SU-DHL-6 (cell line): ENCODE data around the gene PI4KA.
"Not testable (repeated sequence)": the region's sequence is repeated elsewhere in the genome, so short reads cannot be mapped to it uniquely, and the experiment has no call there.

Source experiments
- H2AFZ ChIP-seq: fragments of 200-600 bp; sonication (generic); 2 replicates; pipeline ENCODE4 v1.6.1; 2014; ENCODE audit warnings: low read depth, mild to moderate bottlenecking, moderate library complexity, mixed read lengths, antibody characterized with exemption, low read length; ENCODE audit not compliant: severe bottlenecking
- H3F3A ChIP-seq: fragments of 200-600 bp; shearing (Covaris generic); 2 replicates; pipeline ENCODE4 v1.6.0; 2016; ENCODE audit warnings: antibody characterized with exemption, mild to moderate bottlenecking; ENCODE audit not compliant: insufficient read depth
- H3K27ac ChIP-seq: fragments of 200-600 bp; sonication (generic); 2 replicates; pipeline ENCODE4 v1.5.1; 2016; ENCODE audit warnings: low read depth, mild to moderate bottlenecking, low read length, moderate library complexity, mixed read lengths
- H3K27me3 ChIP-seq: fragments of 200-600 bp; sonication (generic), shearing (Covaris generic); 2 replicates; pipeline ENCODE4 v1.6.0; 2014; ENCODE audit warnings: mild to moderate bottlenecking, low read length
- H3K36me3 ChIP-seq: fragments of 200-600 bp; sonication (generic); 2 replicates; pipeline ENCODE4 v1.6.1; 2014; ENCODE audit warnings: mild to moderate bottlenecking, low read length, mixed read lengths
- H3K4me2 ChIP-seq: fragments of 300-600, 200-600 bp; shearing (Covaris generic), sonication (generic); 2 replicates; pipeline ENCODE4 v1.6.0; 2014; ENCODE audit warnings: low read length, low read depth, mild to moderate bottlenecking; ENCODE audit not compliant: poor library complexity, severe bottlenecking
- H3K4me3 ChIP-seq: fragments of 200-600 bp; sonication (generic); 2 replicates; pipeline ENCODE4 v1.5.1; 2014; ENCODE audit warnings: antibody characterized with exemption, low read length, mild to moderate bottlenecking, mixed read lengths; ENCODE audit not compliant: insufficient read depth, poor library complexity, severe bottlenecking
- H3K79me2 ChIP-seq: fragments of 200-600 bp; sonication (generic); 2 replicates; pipeline ENCODE4 v1.6.1; 2014; ENCODE audit warnings: mild to moderate bottlenecking, low read length, moderate library complexity; ENCODE audit not compliant: insufficient read depth
- H3K9ac ChIP-seq: fragments of 200-600 bp; sonication (generic); 2 replicates; pipeline ENCODE4 v1.7.0; 2014; ENCODE audit warnings: mild to moderate bottlenecking, low read length
- H3K9me2 ChIP-seq: fragments of 200-600 bp; sonication (generic); replicated peaks from 2 replicates; pipeline ENCODE4 v1.6.1; 2014; ENCODE audit warnings: low read length; ENCODE audit not compliant: insufficient read depth
- H3K9me3 ChIP-seq: fragments of 200-600 bp; sonication (generic); 2 replicates; pipeline ENCODE4 v1.6.1; 2014; ENCODE audit warnings: low read length, mixed read lengths; ENCODE audit not compliant: insufficient read depth
- H4K20me1 ChIP-seq: fragments of 200-600 bp; sonication (generic); 2 replicates; pipeline ENCODE4 v1.6.1; 2014; ENCODE audit warnings: low read depth, mild to moderate bottlenecking, antibody characterized with exemption, low read length, moderate library complexity, mixed read lengths
- CTCF ChIP-seq: fragments of 200-600 bp; sonication (generic); IDR thresholded peaks from one replicate; pipeline ENCODE4 v1.5.1; 2017; ENCODE audit warnings: antibody characterized with exemption, mild to moderate bottlenecking, low read length, moderate library complexity; ENCODE audit not compliant: insufficient read depth, poor library complexity, severe bottlenecking
- EZH2phosphoT487 ChIP-seq: fragments of 200-600 bp; sonication (generic), shearing (Covaris generic); conservative IDR thresholded peaks from 2 replicates; pipeline ENCODE4 v1.6.1; 2018; ENCODE audit warnings: mild to moderate bottlenecking, antibody characterized with exemption, low read length, moderate library complexity, mixed read lengths

The PI4KA gene

GRCh38 chr22:20671409-20672081 lies 187.1 kb downstream of the PI4KA start:
- no peaks in the 10 kb centered on the region for H4K20me1 ChIP-seq
- no peaks in the 10 kb centered on the region for H3K36me3 ChIP-seq
- no peaks in the 10 kb centered on the region for H3K27me3 ChIP-seq
- H3K27ac ChIP-seq = no peak overlapping the region
- no peak overlapping the region for H3K9ac ChIP-seq
- no peak overlapping the region for H3K4me3 ChIP-seq
- H3K79me2 ChIP-seq = no peaks in the 10 kb centered on the region
- no peaks in the 10 kb centered on the region for H3K9me3 ChIP-seq
- no peaks in the 10 kb centered on the region for H3K9me2 ChIP-seq
- H2AFZ ChIP-seq = no peak overlapping the region
- TF ChIP-seq CTCF (no peak), EZH2phosphoT487 (no peak)
- no peaks in the 10 kb centered on the region for H3F3A ChIP-seq
- H3K4me2 ChIP-seq = no peak overlapping the region

GRCh38 chr22:20670457-20671261 lies 188.0 kb downstream of the PI4KA start:
- not testable (repeated sequence) for H3K9ac ChIP-seq, H3K27ac ChIP-seq, H3K4me2 ChIP-seq, H3K27me3 ChIP-seq, H3K4me3 ChIP-seq, H3F3A ChIP-seq, H4K20me1 ChIP-seq, H3K9me3 ChIP-seq, H3K9me2 ChIP-seq, H3K79me2 ChIP-seq, H3K36me3 ChIP-seq, H2AFZ ChIP-seq

- not testable (repeated sequence) for H3K27ac ChIP-seq, H3F3A ChIP-seq, H3K4me2 ChIP-seq, H3K79me2 ChIP-seq, H3K4me3 ChIP-seq, H3K9ac ChIP-seq, H4K20me1 ChIP-seq, H2AFZ ChIP-seq, H3K27me3 ChIP-seq, H3K36me3 ChIP-seq, H3K9me3 ChIP-seq, H3K9me2 ChIP-seq
Measured at GRCh38 chr22:20669884-20670283, 188.7 kb downstream of the PI4KA start.

GRCh38 chr22:20669471-20669870 lies 189.1 kb downstream of the PI4KA start:
- H3K79me2 ChIP-seq, H3K9ac ChIP-seq, H3K27me3 ChIP-seq, H3F3A ChIP-seq, H3K4me2 ChIP-seq, H3K27ac ChIP-seq, H4K20me1 ChIP-seq, H3K4me3 ChIP-seq, H3K9me3 ChIP-seq, H2AFZ ChIP-seq, H3K9me2 ChIP-seq, H3K36me3 ChIP-seq: not testable (repeated sequence)

GRCh38 chr22:20668769-20669168 lies 189.8 kb downstream of the PI4KA start:
- not testable (repeated sequence) for H3K36me3 ChIP-seq, H3K9me3 ChIP-seq, H3K4me2 ChIP-seq, H3K9me2 ChIP-seq, H3K4me3 ChIP-seq, H4K20me1 ChIP-seq, H2AFZ ChIP-seq, H3F3A ChIP-seq, H3K9ac ChIP-seq, H3K27ac ChIP-seq, H3K27me3 ChIP-seq, H3K79me2 ChIP-seq

GRCh38 chr22:20668226-20668625 lies 190.4 kb downstream of the PI4KA start:
- not testable (repeated sequence) for H3K4me2 ChIP-seq, H3K9me3 ChIP-seq, H2AFZ ChIP-seq, H4K20me1 ChIP-seq, H3K9ac ChIP-seq, H3F3A ChIP-seq, H3K79me2 ChIP-seq, H3K27ac ChIP-seq, H3K27me3 ChIP-seq, H3K36me3 ChIP-seq, H3K4me3 ChIP-seq, H3K9me2 ChIP-seq

- H3K4me2 ChIP-seq, H2AFZ ChIP-seq, H4K20me1 ChIP-seq, H3K9me3 ChIP-seq, H3K36me3 ChIP-seq, H3K27me3 ChIP-seq, H3K9me2 ChIP-seq, H3K4me3 ChIP-seq, H3K79me2 ChIP-seq, H3K9ac ChIP-seq, H3K27ac ChIP-seq, H3F3A ChIP-seq: not testable (repeated sequence)
Measured at GRCh38 chr22:20667548-20667947, 191.1 kb downstream of the PI4KA start.
